GM19455 (cell line): Measurements from ENCODE around the gene TTL.
"Not testable (repeated sequence)": the region's sequence is repeated elsewhere in the genome, so short reads cannot be mapped to it uniquely, and the experiment has no call there.

ENCODE experiments used
- ATAC-seq: cut with Tn5 transposase; IDR thresholded peaks from one replicate; pipeline ENCODE4 v1.9.1; 2021; ENCODE audit not compliant: unreplicated experiment

Gene TTL

DNA sequence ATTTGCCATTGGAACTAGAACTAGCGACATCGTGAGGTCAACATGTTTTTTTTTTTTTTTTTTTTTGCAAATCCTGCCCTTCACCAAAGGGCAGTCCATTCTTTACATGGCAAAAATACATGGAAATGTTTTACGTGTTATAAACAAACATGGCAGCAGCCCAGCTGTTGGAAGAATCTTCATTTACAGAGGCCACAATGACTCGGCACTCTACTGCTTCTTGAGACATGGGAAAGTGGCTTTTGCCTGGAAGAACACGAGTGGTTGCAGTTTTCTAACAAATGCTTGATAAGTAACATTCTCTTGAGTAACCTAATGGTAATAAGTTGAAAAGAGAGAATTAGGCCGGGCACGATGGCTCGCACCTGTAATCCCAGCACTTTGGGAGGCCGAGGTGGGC is 37.5 kb downstream of the TTL start:
- no peak for ATAC-seq

DNA sequence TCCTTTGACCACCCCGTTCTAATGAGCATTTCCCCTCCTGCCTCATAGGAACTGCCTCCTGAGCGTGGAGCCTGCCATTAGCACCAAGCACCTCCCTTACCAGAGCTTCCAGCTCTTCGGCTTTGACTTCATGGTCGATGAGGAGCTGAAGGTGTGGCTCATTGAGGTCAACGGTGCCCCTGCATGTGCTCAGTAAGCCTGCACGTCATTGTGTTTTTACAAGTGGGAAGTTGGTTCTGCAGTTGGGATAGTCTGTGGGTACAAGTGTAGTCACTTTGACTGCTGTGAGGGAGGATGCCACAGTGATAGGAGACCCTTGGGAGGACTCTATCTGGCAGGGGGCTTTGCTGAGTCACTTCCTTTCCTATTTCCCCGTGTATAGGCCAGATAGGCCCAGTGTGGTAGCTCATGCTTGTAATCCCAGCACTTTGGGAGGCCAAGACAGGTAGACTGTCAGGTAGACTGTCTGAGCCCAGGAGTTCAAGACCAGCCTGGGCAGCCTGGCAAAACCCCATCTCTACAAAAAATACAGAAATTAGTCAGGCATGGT is 38.4 kb downstream of the TTL start:
- no peak for ATAC-seq

DNA sequence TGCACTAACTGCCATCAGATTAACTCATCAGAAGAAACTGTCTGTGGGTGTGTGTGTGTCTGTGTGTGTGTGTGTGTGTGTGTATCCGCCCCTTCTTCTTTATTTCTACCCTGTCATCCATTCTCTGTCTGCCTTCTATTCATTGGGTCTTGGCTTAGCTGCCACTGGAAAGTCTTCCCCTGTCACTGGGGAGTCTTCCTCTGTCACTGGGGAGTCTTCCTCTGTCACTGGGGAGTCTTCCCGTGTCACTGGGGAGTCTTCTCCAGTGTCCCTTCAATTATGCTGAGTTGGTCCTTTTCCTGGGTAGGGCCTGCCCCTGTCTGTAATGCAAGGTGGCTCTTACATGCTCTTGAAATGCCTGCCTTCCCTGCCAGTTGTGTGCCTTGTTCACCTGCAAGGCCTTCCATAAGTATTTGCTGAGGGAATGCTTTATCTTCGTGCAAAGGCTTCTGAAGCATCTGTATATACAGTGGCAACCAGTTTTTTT is 41.4 kb downstream of the TTL start:
- no peak for ATAC-seq

DNA sequence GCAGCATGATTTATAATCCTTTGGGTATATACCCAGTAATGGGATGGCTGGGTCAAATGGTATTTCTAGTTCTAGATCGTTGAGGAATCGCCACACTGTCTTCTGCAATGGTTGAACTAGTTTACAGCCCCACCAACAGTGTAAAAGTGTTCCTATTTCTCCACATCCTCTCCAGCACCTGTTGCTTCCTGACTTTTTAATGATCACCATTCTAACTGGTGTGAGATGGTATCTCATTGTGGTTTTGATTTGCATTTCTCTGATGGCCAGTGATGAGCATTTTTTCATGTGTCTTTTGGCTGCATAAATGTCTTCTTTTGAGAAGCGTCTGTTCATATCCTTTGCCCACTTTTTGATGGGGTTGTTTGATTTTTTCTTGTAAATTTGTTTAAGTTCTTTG is 42.3 kb downstream of the TTL start:
- not testable (repeated sequence) for ATAC-seq

DNA sequence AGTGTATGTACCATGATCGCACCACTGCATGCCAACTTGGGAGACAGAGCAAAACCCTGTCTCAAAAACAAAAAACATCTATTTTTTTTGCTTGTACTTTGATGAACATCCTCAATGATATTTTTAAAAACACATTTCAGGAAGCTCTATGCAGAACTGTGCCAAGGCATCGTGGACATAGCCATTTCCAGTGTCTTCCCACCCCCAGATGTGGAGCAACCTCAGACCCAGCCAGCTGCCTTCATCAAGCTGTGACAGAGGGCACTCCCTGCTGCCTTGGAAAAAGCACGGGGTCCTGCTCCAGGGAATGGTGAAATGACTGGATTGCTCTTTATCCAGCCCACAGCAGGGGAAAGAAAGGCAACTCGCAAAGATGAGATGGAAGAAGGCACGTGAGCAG is 46.6 kb downstream of the TTL start:
- ATAC-seq: no peak

DNA sequence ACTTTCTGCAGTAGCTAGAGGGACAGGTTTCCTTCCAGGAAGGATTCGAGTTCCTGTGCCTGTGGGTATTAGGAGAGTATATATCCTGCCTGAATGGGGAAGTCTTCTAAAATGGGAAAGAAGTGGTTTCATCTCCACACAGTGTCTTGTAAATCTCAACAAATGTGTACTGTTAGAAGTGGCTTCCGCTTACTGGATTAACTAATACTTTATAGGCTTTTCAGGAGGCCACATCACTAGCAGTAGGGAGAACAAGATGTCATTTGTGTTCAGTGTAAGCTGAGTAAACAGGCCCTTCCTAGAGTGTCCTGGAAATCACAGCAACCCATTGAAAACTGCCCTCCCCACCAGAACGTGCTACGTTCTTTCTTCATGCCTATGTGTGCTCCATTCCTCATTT is 47.8 kb downstream of the TTL start:
- ATAC-seq: no peak

DNA sequence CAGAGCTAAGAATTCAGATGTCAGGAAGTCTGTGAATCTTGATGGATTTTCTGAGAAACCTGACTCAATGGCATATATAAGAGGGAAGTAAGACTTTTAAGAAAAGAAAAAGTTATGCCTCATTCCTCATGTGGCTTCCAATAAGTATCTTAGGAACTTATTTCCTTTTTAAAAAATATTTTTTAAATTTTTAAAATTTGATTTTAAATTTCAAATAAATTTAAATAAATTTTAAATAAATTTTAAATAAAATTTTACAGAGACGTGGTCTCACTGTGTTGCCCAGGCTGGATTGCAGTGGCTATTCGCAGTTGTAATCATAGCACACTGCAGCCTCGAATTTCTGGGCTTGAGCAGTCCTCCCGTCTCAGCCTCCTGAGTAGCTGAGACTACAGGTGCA is 48.8 kb downstream of the TTL start:
- no peak for ATAC-seq

DNA sequence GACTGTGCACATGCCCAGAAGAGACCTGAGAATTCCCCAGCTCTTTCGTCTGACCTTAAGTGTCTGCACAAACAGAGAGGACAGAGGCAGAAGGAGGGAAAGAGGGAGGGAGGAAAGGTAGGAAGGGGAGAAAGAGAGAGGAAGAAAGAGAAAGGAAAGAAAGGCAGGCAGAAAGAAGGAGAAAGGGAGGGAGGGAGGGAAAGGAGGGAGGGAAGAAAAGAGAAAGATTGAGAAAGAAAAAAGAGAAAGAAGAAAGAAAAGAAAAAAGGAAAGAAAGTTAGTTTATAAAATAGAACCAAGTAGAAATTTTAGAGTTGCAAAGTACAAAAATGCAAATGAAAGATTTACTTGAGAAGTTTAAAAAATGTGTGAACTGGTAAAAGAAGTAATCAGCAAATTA is 52.9 kb downstream of the TTL start:
- no peak for ATAC-seq

DNA sequence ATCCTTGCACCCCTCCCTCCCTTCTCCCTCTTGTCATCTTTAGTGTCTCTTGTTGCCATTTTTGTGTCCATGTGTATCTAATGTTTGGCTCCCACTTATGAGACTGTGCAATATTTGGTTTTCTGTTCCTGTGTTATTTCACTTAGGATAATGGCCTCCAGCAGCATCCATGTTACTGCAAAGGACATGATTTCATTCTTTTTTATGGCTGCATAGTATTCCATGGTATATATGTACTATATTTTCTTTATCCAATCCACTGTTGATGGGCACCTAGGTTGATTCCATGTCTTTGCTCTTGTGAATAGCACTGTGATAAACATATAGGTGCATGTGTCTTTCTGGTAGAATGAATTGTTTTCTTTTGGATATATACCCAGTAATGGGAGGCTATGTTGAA is 54.7 kb downstream of the TTL start:
- not testable (repeated sequence) for ATAC-seq

DNA sequence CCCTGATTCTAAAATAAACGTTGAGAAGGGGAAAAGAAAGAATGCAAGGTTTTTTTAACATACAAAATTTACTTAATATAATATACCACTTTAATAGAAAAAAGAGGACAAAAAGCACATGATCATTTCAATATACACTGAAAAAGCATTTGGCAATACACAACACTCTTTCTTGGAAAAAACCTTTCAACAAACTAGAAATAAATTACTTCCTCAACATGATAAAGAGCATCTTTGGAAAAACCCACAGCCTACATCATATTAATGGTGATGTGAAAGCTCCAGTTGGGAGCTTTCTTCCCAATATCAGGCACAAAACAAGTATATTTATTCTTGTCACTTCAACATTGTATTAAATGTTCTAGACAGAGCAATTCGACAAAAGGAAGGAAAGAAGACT is 57.4 kb downstream of the TTL start:
- no peak for ATAC-seq

DNA sequence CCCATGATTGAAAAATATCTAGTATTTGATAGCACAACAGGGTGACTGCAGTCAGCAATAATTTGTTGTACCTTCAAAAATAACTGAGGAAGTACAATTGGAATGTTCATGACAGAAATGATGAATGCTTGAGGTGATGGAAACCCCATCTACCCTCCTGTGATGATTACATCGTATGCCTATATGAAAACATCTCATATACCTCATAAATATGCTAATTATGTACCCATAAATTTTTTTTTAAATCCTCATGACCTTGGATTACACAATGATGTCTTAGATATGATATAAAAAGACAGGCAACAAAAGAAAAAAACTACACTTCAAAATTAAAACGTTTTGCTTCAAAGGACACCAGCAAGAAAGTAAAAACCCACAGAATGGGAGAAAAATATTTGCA is 59.0 kb downstream of the TTL start:
- no peak for ATAC-seq

DNA sequence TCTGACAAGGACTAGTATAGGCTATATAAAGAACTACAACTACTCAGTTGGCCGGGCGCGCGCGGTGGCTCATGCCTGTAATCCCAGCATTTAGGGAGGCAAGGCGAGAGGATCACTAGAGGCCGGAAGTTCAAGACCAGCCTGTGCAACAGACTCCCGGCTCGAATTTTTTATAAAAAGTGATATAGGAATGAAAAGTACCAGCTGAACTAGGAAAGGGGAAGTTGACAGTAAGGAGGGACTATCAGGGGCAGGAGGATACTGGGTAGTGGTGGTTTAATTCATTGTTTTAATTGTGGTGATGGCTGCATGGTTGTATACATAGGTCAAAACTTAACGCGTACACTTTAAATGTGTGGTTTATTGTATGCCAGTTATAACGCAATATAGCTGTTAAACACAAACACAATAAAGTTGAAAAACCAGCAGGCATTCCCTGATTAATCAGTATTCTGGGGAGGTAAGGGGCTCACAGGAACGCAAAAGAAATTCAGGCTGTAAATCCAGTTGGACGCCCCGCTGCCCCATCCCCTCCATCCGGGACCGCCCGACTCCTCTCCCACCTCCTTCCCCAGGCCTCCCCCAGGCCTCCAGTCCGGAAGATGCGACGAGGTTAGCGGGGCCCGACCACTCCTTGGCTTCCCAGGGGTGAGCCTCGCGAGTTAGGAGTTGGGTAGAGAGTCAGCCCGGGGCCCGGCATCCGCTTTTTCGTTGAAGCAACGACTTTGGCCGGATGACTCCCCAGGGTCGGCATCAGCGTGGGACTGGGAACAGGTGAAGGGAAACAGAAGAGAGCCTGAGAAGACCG is 59.6 kb downstream of the TTL start:
- peak; percentile 53 for ATAC-seq

DNA sequence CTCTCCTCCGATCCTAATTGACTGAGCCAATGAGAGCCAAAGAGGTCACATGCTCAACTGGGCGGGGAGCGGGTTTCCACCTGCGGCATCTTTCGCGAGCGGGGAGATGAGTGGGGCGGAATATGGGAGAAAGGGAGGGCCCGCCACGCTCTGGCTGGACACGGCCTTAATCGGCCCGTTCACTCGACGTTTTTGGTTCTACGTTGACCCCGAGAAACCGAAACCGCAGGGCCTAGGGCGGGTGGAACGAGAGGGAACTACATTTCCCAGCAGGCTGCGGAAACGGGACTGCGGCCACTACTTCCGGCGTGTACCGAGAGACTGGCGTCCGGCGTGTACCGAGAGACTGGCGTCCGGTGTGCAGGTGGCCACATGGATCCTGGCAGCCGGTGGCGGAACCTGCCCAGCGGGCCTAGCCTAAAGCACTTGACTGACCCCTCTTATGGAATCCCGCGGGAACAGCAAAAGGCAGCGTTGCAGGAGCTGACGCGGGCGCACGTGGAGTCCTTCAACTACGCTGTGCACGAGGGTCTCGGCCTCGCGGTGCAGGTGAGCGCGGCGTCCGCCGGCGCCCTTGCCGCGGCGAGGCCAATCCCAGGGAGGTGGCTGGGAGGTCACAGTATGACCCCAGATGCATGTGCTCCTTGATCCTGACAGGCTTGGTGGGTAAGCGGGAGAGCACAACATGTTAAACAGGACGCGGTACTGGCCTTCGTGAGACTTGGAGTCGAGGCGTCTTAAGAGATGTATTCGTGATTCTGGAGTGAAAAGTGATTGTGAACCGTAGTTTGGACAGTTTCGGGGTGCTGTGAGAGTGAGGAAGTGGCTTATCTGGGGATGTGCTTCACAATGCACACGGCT is 60.4 kb downstream of the TTL start, which contains the start of gene POLR1B:
Gene POLR1B (plus strand): TSS at position 343 of the 861 bp plus-strand sequence. CDS start 30 bp downstream, at position 373.
- ATAC-seq: peak; percentile 83

DNA sequence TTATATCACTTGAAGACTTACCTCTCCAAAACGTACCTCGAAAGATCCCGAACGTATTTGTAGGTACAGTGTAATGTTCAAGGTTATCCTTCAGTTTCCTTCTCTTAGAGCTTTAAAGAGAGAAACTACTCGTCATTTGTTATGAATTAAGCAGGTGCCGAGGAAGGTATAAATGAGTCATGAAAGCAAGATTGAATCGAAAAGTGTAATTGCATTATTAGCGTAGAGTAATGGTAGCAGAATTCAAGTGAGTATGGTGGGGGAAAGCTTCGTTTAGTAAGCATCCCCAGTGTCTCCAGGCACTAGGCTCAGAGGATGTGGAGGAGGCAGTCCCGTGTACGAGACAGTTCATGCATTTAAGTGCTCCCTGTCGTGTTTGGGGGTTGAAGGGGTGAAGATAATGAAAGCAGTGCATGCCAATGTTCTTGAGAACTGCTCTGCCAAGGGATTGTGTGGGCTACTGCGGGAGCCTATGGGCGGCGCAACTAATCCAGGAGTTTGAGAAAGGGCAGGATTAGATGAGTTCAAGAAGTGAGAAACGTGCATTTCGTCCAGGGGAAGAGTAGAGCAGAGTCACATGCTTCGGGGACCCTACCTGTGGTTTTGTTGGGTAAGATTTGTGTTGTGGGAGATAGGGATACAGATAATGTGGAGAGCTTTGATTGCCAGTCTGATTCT is 61.2 kb downstream of the TTL start:
- no peak for ATAC-seq

DNA sequence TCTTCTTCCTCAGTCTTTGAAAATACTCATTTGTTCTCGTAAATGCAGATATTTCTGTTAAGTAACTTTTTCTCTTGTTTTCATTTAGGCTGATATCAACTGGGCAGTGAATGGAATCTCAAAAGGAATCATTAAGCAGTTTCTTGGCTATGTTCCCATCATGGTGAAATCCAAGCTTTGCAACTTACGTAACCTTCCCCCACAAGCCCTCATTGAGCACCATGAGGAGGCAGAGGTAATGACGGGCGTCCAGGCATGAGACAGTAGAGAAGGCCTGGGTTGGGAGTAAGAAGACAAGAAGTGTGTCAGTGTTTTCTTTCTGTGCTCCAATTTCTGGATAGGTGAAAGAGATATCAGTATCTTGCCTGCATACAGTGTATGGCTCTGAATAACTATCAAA is 65.4 kb downstream of the TTL start:
- ATAC-seq: no peak

DNA sequence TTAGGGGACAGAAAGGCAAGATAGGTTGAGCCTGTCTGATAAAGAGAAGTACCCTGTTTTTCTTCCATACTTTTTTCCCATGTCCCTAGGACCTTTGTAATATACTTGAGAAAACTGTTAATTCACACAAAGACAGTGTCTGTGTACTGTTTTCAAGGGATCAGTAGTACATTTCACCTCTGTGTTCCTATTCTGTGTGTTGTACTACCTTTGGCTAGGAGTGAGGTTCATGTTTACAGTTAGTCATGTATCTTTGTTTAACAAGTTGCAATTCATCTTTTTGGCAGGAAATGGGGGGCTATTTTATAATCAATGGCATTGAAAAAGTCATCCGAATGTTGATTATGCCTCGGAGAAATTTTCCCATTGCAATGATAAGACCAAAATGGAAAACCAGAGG is 67.0 kb downstream of the TTL start:
- no peak for ATAC-seq

DNA sequence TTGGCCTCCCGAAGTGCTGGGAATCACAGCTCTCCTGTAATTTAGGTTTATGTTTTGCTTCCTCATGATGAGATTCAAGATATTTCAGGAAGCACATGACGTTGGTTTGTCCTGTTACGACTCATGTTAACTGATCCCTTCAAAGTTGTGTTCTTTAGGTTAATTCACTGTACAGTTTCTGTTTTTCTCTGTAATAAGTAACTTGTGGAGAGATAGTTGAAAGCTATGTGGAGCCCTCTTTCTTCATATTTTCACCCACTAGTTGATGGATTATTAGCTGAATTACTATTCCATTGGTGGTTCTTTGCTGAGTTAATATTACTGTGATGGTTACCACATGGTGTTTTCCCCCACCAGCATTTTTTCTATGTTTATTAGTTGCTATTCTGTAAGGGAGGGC is 84.1 kb downstream of the TTL start:
- no peak for ATAC-seq

DNA sequence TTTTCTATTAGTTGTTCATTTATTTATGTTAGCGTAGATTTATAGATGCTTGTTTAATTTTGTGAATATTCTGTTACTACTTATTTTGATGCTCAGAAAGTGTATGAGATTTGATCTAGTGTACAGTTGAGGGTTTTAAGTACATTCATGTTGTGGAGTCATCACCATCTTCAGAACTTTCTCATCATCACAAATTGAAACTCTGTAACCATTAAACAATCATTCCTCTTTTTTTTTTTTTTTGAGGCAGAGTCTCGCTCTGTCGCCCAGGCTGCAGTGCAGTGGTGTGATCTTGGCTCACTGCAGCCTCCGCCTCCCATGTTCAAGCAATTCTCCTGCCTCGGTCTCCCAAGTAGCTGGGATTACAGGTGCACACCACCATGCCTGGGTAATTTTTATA is 84.6 kb downstream of the TTL start:
- not testable (repeated sequence) for ATAC-seq

DNA sequence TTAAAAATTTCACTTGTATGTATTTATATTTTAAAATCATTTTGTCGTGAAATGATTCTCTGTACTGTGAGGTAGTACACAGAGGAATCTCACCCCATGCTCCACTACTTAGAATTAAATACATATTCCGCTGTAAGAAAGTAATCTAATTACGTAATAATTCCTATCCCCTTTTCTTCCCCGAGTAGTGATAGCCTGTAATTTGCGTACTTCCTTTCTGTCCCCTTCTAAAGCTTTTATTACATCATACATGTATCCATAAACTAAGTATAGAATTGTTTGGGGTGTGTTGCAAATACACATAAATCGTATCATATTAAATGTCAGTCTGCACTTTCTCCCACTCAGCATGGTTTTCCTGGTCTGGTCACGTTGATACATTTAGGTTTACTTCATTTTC is 90.0 kb downstream of the TTL start:
- no peak for ATAC-seq

DNA sequence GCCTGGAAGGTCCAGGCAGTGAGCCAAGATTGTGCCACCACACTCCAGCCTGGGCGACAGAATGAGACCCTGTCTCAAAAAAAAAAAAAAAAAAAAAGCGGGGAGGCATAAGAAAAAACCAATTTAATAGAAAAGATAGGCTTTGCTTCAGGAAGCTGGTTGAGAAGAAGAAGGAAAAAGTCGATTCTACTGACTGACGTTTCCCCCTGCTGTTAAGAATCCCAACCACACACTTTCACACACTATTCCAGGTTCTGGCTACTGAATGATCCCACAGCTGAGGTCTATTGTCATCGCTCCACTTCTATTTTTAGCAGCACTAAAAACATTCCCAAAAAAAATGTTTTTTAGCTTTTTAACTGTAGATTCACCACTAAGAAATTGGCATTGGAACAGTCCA is 95.8 kb downstream of the TTL start:
- ATAC-seq: no peak

DNA sequence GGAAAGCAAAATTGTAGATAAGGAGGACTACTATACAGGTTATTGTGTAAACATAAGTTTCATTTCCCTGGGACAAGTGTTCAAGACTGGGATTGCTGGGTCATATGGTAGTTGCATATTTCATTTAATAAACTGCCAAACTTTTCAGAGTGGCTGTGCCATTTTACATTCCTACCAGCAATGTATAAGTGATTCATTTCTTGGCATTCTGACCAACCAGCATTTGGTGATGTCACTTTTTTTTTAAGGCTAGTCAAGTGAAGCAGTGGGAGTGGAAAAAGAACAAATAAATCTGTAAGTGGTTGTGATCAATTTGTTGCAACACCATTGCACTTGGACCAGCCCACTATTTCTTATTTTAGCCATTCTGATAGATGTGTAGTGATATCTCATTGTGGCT is 97.3 kb downstream of the TTL start:
- no peak for ATAC-seq
